OCI-M2 (cell line): ENCODE data around the gene UTP25.

Experiments used
- DNase-seq: peaks from one replicate; lab custom pipeline; 2025; ENCODE audit not compliant: unreplicated experiment; lab: John Stamatoyannopoulos, UW

Gene UTP25

DNA sequence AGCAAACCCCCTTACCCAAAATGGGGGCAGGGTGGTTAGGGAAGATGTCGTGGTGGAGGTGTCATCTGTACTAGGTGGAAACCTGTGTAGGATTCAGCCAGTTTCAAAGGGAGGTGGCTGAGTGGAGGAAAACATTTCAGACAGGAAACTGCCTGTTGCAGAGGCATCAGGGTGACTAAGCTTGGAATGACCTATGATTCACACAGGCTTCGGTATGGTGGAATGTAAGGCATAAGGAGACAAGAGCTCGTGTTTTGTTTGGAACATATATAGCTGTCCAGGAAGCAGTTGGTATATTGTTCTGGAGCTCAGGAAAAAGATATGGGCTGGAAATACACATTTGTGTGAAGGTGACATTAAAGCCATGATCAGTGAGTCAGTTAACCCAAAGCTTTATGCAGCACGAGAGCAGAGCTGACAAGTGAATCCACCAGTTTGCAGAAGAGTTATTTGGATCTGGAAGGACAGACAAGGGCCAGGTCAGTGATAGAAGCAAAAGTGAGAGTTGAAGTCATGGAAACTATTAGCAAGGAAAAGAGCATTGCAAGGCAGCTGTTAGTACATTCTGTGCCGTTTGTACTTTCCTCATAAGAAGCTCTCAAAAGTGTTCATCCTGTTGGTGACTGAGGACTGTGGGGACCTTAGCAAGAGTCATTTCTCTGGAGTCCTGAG, 12.2 kb downstream of the UTP25 start:
- DNase-seq = no peak

DNA sequence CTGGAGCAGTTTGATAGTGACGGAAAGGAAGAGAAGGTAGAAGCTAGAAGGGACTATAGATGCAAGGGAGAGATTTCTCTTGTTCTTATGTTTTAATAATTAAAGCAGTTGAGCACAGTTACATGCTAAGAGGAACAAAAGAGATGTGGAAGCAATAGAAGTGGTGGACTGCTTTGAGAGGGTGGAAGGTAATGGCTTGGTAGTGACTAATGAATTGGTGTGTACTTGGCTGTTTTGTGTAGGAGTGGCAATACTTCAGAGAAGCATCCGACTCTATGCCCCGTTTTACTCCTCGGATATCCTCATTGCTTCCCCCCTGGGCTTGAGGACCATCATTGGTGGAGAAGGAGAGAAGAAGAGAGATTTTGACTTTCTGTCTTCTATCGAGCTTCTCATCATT, 12.8 kb downstream of the UTP25 start:
- no peak for DNase-seq

DNA sequence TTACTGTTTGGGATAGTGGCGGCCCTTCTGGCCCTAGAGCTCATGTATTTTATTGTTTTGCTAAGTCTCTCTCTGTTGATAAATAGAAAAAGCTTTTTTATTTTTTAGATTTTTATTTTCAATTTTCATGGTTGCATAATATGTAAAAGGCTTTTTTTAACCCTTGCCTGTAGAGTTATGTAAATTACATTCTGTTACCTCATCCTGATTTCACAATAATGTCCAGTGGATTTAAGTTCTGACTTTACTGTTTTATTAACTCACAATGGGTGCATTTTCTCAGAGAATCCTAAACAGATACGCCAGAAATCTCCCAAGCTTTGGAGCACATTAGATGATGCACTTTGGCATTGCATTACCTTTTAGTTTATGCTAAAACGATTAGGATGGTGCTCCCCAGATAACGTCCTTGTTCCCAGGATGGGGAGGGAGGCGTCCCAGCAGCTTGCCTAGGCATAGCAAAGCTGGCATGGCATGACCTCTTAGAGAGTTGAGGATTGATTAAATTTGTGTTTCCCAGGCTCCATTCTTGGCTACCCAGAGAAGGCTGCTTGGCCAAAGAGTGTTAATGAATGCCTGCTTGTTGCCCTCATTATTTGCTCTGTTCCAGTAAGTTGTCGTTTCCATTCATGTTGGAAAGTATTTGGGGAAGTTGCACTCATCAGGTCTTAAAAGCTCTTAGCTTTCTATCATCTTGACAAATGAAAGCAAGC, 17.1 kb downstream of the UTP25 start:
- DNase-seq = no peak

DNA sequence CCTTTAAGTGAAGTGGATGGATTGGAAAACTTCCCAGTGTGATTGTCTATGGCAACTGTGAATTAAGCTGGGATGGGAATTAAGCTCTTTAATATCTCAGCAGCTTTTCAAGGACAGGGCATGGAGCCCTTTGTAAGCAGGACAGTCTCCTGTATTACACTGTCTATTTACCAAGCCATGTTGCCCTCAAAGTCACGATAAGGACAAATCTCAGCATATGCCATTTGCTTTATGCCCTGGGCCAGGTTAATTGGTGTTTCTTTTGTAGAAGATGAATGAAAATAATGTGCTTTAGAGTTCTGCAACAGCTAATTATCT, 17.6 kb downstream of the UTP25 start:
- no peak for DNase-seq

GRCh38 chr1:209849388-209849787, 21.6 kb downstream of the UTP25 start:
- no peak for DNase-seq

DNA sequence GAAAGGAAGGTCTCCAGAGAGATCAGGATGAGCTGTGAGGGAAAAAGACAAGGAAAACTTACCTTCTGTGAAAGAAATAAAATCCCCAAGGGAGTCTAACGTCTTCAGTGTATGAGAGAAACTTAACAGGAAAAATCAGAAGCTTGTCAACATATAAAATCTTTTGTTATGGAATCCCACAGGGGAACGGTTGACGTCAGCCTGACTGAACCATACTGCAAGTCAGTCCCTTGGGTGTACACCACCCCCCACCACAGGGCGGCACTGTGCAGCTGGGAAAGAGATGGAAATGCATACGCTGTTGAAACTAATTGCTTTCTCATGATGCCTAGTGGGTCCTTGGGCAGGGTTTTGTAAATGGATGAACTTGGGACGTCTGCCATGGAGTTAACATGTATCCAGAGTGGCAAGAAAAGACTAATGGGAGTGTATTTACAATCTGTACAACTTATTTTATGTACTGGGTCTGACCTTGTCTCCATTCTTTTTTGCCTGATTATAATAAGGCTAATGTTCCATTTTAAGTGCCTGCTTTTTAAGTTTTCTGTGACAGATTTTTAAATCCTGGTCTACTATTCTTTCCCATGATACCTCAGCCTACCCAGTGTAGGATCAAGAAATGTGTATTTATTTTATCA, 22.7 kb downstream of the UTP25 start:
- DNase-seq = no peak

- DNase-seq = no peak
Observed at GRCh38 chr1:209853676-209854075, 25.9 kb downstream of the UTP25 start.

- no peak for DNase-seq
Observed at GRCh38 chr1:209854196-209854595, 26.4 kb downstream of the UTP25 start.

DNA sequence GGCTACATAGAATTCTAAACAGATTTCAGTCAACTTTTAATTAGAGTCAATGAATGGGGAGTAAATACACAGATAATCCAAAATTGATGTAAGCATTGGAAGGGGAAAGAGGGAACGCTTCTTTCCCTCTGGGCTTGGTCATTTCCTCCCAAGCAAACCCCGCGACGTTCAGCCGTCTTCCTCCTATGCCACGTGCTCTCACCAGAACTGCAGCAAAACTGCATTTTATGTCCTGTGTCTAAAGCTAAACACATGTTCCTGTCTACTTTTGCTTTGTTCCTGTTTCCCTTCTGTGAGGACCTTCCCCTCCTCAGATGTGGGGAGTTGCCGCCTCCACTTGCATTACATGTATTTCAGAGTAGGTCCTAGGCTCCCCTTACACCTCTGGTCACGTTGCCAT, 27.2 kb downstream of the UTP25 start:
- DNase-seq = no peak

DNA sequence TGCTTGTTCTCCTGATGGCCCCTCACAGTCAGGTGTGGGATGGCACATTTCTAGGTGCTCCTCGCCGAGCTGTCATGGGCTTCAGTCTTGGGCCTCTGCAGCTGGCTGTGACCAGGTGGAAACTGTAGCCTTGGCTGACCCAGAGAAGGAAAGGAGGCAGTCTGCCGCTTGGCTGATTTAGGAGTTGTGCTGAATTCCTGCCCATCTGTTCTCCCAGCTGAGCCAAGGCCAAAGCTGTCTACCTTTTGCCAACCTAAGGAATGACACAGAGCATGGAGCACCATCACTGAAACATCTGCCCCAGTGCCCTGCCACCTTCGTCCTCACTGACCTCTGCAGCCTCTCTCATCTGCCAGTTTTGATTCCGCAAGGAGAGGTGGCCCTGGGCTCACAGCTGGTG, 27.9 kb downstream of the UTP25 start:
- DNase-seq = no peak

DNA sequence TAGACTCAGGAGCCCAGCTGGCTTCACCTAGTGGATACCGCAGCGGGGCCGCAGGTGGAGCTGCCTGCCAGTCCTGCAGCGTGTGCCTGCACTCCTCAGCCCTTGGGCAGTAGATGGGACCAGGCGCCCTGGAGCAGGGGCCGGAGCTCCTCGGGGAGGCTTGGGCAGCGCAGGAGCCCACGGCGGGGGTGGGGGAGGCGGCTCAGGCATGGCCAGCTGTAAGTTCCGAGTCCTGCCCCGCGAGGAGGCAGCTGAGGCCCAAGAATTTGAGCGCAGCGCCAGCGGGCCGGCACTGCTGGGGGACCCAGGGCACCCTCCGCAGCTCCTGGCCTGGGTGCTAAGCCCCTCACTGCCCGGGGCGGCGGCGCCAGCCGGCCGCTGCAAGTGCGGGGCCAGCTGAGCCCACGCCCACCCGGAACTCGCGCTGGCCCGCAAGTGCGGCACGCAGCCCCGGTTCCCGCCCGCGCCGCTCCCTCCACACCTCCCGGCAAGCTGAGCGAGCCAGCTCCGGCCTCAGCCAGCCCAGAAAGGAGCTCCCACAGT, 30.9 kb downstream of the UTP25 start:
- no peak for DNase-seq

GRCh38 chr1:209860293-209860881, 32.6 kb downstream of the UTP25 start:
- no peak for DNase-seq

- no peak for DNase-seq
Observed at GRCh38 chr1:209861242-209861641, 33.5 kb downstream of the UTP25 start.

GRCh38 chr1:209862391-209863356, 34.9 kb downstream of the UTP25 start:
- DNase-seq = no peak

DNA sequence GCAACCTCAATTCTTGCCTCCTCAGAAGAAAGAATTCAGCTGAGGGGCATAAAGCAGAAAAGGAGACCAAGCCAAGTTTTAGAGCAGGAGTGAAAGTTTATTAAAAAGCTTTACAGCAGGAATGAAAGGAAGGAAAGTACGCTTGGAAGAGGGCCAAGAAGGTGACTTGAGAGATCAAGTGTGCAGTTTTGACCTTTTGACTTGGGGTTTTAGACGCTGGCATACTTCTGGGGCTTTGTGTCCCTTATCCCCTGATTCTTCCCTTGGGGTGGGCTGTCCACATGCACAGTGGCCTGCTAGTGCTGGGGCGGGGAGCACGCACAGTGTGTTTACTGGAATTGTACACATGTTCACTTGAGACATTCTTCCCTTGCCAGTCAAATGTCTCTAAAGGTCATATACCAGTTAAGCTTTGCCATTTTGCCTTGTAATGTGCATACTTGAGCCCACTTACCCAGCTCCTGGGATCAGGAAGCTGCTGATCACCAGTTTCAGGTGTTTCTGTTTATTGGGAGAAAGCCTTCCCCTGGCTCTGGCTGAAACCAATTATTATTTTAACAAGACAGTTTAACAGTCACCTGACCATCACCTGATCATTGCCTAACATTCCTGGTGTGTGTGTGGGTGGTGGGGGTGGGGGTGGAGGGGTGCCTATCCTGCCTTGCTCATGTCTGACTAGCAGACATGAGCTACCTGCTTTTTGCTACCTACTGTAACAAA, 36.2 kb downstream of the UTP25 start:
- no peak for DNase-seq

DNA sequence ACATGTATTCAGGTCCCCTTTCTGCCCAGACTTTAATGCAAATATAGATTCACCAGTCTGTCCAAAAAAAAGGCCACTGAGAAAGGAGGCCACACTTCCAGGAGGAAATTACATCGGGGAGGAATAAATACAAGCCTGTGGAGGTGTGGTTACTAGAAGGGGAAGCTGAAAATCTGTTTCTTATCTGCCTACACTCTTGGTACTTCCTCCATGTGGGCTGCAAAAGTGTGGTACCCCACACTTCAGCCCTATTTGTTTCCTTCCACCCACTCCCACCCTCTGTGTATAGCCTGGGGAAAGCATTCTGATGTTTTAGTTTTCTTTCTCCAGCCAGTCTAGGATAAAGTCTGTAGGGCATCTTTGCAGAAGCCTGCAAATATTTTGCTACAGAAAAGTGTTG, 38.4 kb downstream of the UTP25 start:
- no peak for DNase-seq

DNA sequence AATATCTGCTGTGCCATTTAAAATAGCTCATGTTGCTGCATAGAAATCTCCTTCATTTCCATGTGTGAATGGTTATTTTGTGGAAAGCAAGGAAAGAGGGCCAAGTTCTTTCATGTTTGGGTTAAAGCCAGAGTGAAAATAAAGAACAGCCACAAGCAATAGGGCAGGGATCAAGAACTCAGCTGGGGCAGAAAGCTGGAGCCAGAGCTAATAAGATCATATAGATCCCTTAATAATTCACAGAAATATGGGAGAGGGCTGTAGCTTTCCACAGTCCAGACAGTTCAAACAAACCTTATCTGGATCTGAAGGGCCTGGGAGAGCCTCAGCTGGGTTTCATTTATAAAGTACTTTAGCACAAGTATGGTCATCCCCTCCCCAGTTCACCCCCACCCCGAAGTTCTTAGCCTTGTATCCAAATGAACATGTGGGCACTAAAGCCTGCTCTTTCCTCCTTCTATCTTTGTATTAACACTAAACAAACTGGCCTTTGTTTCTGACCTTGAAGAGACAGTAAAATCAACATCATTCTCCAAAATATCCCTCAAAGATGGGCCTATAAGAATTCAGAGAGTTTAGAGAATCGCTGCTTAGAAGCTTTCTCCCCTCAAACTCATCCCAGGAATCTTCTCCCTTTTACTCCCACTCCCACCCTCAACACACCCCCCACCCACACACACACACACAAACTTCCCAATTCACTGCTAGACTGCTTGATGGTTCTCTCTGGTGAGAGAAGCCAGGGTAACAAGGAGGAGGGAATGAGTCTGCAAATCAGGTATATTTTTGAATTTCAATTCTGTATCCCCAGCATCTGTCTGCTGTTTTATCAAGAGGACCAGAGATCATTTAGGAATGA, 41.7 kb downstream of the UTP25 start:
- no peak for DNase-seq

DNA sequence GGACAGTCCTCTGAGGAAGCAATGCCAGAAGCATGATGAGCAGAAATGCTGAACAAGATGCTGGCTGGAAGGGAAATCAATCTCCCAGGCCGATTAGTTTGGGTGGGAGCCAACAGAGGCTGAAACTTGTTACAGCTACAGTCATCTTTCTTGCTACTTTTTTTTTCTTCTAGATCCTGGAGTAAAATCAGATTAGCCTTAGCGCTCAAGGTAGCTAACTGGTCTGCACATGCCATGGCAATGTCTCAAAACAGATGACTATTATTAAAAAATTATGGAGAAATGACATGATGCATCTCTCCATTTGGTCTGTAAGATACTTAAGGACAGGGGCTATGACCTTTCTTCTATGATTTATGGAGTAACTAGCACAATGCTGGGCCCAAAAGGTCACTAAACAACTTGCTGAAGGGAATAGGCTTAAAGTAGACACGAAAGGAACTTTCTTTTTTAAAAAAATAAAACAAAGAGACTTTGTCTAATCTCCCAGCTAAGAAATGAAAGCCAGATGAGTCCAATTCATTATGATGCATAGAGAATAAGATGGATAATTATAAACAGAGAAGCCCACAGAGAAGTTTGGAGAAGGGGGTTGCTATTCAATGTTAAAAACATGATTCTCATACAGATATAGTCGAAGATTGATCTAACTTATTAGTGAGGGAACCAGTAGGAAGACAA, 42.5 kb downstream of the UTP25 start:
- no peak for DNase-seq

- DNase-seq = no peak
Observed at GRCh38 chr1:209871006-209871405, 43.2 kb downstream of the UTP25 start.
